IMR-90 (cell line): ENCODE data around the gene CIT. TPM values are rescaled to one million over a fixed set of nuclear protein-coding genes. Genes with fewer than 3 reads are reported as not detected.

Experiments
- ATAC-seq: fragments of 200-7000 bp; cut with Tn5 transposase; 2 replicates; pipeline ENCODE4 v1.9.1; 2020; ENCODE audit warnings: low read depth, mild to moderate bottlenecking, moderate library complexity
- BruUV-seq: library from RNA; stranded (reverse); fragments of 400-500 nt; replicated peaks from 2 replicates; lab custom pipeline; 2021; lab: Mats Ljungman, UMichigan
- CTCF ChIA-PET: fragments of 300-600 bp; formaldehyde crosslinking; extraction: SDS; loops from one replicate; lab custom pipeline; 2021; ENCODE audit warnings: antibody characterized with exemption; lab: Yijun Ruan, JAX
- POLR2A ChIA-PET: fragments of 300-600 bp; sonication (Branson Sonifier 250); formaldehyde crosslinking; loops from one replicate; lab custom pipeline; 2022; ENCODE audit warnings: antibody characterized with exemption; ENCODE audit not compliant: unreplicated experiment; lab: Charles Lee
- DNase-seq: peaks from one replicate; pipeline ENCODE4 v3.0.0; 2013
- H2AFZ ChIP-seq: replicated peaks from 2 replicates; pipeline ENCODE3; 2013; ENCODE audit warnings: low read length, mild to moderate bottlenecking; ENCODE audit not compliant: poor library complexity
- H2AK5ac ChIP-seq: 2 replicates; pipeline ENCODE4 v1.6.1; 2013; ENCODE audit warnings: low read depth, low read length, inconsistent platforms
- H2AK9ac ChIP-seq: replicated peaks from 2 replicates; pipeline ENCODE3; 2013; ENCODE audit warnings: mild to moderate bottlenecking, low read depth, low read length, moderate library complexity; ENCODE audit not compliant: poor library complexity
- H2BK120ac ChIP-seq: 2 replicates; pipeline ENCODE4 v1.6.1; 2013; ENCODE audit warnings: low read depth, low read length, inconsistent platforms
- H2BK15ac ChIP-seq: 3 replicates; pipeline ENCODE4 v1.6.1; 2013; ENCODE audit warnings: low read depth, low read length, inconsistent platforms
- H2BK20ac ChIP-seq: 2 replicates; pipeline ENCODE4 v1.6.1; 2013; ENCODE audit warnings: low read depth, mild to moderate bottlenecking, inconsistent platforms, low read length, moderate library complexity
- H2BK5ac ChIP-seq: 2 replicates; pipeline ENCODE4 v1.6.1; 2013; ENCODE audit warnings: mild to moderate bottlenecking, low read depth, low read length, inconsistent platforms; ENCODE audit not compliant: poor library complexity, severe bottlenecking
- H3K14ac ChIP-seq: replicated peaks from 2 replicates; pipeline ENCODE4 v1.6.1; 2013; ENCODE audit warnings: low read depth, low read length, inconsistent platforms
- H3K18ac ChIP-seq: 2 replicates; pipeline ENCODE4 v1.6.1; 2013; ENCODE audit warnings: low read depth, low read length, control low read depth
- H3K23ac ChIP-seq: 2 replicates; pipeline ENCODE4 v1.6.1; 2013; ENCODE audit warnings: low read depth, low read length, inconsistent platforms
- H3K27ac ChIP-seq: 2 replicates; pipeline ENCODE4 v1.5.1; 2013; ENCODE audit warnings: mild to moderate bottlenecking, control low read depth, low read length; ENCODE audit not compliant: insufficient read depth
- H3K27me3 ChIP-seq: 2 replicates; pipeline ENCODE4 v1.6.1; 2013; ENCODE audit warnings: low read length; ENCODE audit not compliant: control insufficient read depth, insufficient read depth
- H3K36me3 ChIP-seq: 2 replicates; pipeline ENCODE4 v1.6.1; 2013; ENCODE audit warnings: low read length, mixed read lengths; ENCODE audit not compliant: control insufficient read depth, insufficient read depth
- H3K4ac ChIP-seq: 2 replicates; pipeline ENCODE4 v1.6.1; 2013; ENCODE audit warnings: low read depth, low read length, inconsistent platforms
- H3K4me1 ChIP-seq: 2 replicates; pipeline ENCODE4 v1.6.1; 2013; ENCODE audit warnings: low read length, mixed read lengths; ENCODE audit not compliant: control insufficient read depth, insufficient read depth
- H3K4me2 ChIP-seq: 2 replicates; pipeline ENCODE4 v1.6.1; 2013; ENCODE audit warnings: low read depth, mild to moderate bottlenecking, control low read depth, low read length, moderate library complexity
- H3K4me3 ChIP-seq: 2 replicates; pipeline ENCODE4 v1.5.1; 2013; ENCODE audit warnings: low read depth, mild to moderate bottlenecking, control low read depth, low read length, moderate library complexity; ENCODE audit not compliant: insufficient read depth
- H3K56ac ChIP-seq: 2 replicates; pipeline ENCODE4 v1.6.1; 2013; ENCODE audit warnings: low read length, inconsistent platforms; ENCODE audit not compliant: insufficient read depth; ENCODE audit errors: extremely low read depth
- H3K79me1 ChIP-seq, 2 experiments: 2 replicates each; pipeline ENCODE4 v1.6.1; 2013; ENCODE audit warnings: low read length in 2 of 2, inconsistent platforms in 1 of 2, low read depth in 1 of 2
- H3K9ac ChIP-seq: 2 replicates; pipeline ENCODE4 v1.6.1; 2013; ENCODE audit warnings: low read depth, low read length, control low read depth
- H3K9me1 ChIP-seq: 2 replicates; pipeline ENCODE4 v1.6.1; 2013; ENCODE audit warnings: low read length, inconsistent platforms; ENCODE audit not compliant: insufficient read depth
- H3K9me3 ChIP-seq: 2 replicates; pipeline ENCODE4 v1.6.1; 2013; ENCODE audit warnings: low read length; ENCODE audit not compliant: control insufficient read depth, insufficient read depth
- H4K20me1 ChIP-seq: 2 replicates; pipeline ENCODE4 v1.6.1; 2013; ENCODE audit warnings: low read length, inconsistent platforms; ENCODE audit not compliant: insufficient read depth
- H4K5ac ChIP-seq: 2 replicates; pipeline ENCODE4 v1.6.1; 2013; ENCODE audit warnings: mild to moderate bottlenecking, low read depth, low read length, control low read depth
- H4K8ac ChIP-seq, 2 experiments: 2 replicates each; pipeline ENCODE4 v1.6.1; 2013; ENCODE audit warnings: low read depth in 2 of 2, low read length in 2 of 2, control low read depth in 1 of 2, inconsistent platforms in 1 of 2
- H4K91ac ChIP-seq: 2 replicates; pipeline ENCODE4 v1.6.1; 2013; ENCODE audit warnings: low read depth, low read length, inconsistent platforms; ENCODE audit not compliant: insufficient read depth
- BHLHE40 ChIP-seq: fragments of 150-350 bp; IDR thresholded peaks from 2 replicates; pipeline ENCODE4 v1.6.1; 2016; ENCODE audit warnings: mild to moderate bottlenecking, low read depth, low read length
- CEBPB ChIP-seq: IDR thresholded peaks from 2 replicates; pipeline ENCODE4 v1.6.1; 2012; ENCODE audit warnings: low read depth, low read length, improper control_type of control experiment
- CHD1 ChIP-seq: IDR thresholded peaks from 2 replicates; pipeline ENCODE4 v1.6.1; 2012; ENCODE audit warnings: low read depth, low read length, improper control_type of control experiment
- CTCF ChIP-seq: conservative IDR thresholded peaks from 2 replicates; pipeline ENCODE4 v1.5.1; 2012; ENCODE audit warnings: mild to moderate bottlenecking, low read depth, low read length, improper control_type of control experiment
- ELK1 ChIP-seq: fragments of 150-350 bp; IDR thresholded peaks from 2 replicates; pipeline ENCODE4 v1.6.1; 2016; ENCODE audit warnings: low read depth, mild to moderate bottlenecking, low read length, moderate library complexity, borderline replicate concordance
- FOS ChIP-seq: fragments of 150-350 bp; IDR thresholded peaks from 2 replicates; pipeline ENCODE4 v1.6.1; 2016; ENCODE audit warnings: low read depth, low read length
- MAZ ChIP-seq: IDR thresholded peaks from 2 replicates; pipeline ENCODE4 v1.6.1; 2012; ENCODE audit warnings: low read depth, mild to moderate bottlenecking, low read length, improper control_type of control experiment, moderate library complexity, borderline replicate concordance
- MXI1 ChIP-seq: IDR thresholded peaks from 2 replicates; pipeline ENCODE4 v1.6.1; 2012; ENCODE audit warnings: low read depth, mild to moderate bottlenecking, low read length, moderate library complexity, borderline replicate concordance
- NFE2L2 ChIP-seq: fragments of 150-350 bp; IDR thresholded peaks from 2 replicates; pipeline ENCODE4 v1.6.1; 2016; ENCODE audit warnings: low read depth, mild to moderate bottlenecking, low read length
- RFX5 ChIP-seq: IDR thresholded peaks from 2 replicates; pipeline ENCODE4 v1.8.0; 2012; ENCODE audit warnings: low read depth, mild to moderate bottlenecking, low read length, moderate library complexity
- SMC3 ChIP-seq: fragments of 150-350 bp; IDR thresholded peaks from 2 replicates; pipeline ENCODE4 v1.6.1; 2016; ENCODE audit warnings: low read depth, mild to moderate bottlenecking, antibody characterized with exemption, low read length, moderate library complexity
- WGBS, 2 experiments: methylation state at CpG; one replicate each; pipeline versions ENCODE4 v1.1.5 to v1.1.7; 2013; ENCODE audit warnings: missing lambda C conversion rate in 2 of 2; ENCODE audit not compliant: insufficient read length in 1 of 2; ENCODE audit errors: extremely low coverage in 2 of 2; 5-methylcytosine and 5-hydroxymethylcytosine counted together
- dilution Hi-C: fragments of 300-500 bp; cut with HindIII; formaldehyde crosslinking; loops from one replicate; pipeline ENCODE4 v1.14.3; 2018; ENCODE audit warnings: low sequenced_read_pairs; ENCODE audit not compliant: unreplicated experiment
- in situ Hi-C: fragments of 300-500 bp; cut with MboI; formaldehyde crosslinking; loops from 3 replicates; pipeline ENCODE4 v1.14.3; 2019; ENCODE audit warnings: low sequenced_read_pairs, inconsistent platforms, mixed read lengths
- intact Hi-C: fragments of 100-400 bp; cut with micrococcal nuclease; formaldehyde crosslinking; loops from 2 replicates; pipeline ENCODE4 v1.10.0; 2022
- polyA plus RNA-seq, 3 experiments: library from polyadenylated mRNA; depleted of rRNA; stranded (reverse); fragments of >200 nt; gene quantifications; 2 replicates each; pipeline ENCODE4 v1.2.3, GENCODE V29; 2012; ENCODE audit warnings: low replicate concordance in 1 of 3
- total RNA-seq: library from RNA; depleted of rRNA; stranded (reverse); fragments of >200 nt; gene quantifications from 2 replicates; pipeline ENCODE4 v1.2.3, GENCODE V29; 2012

CIT gene
- total and polyA plus RNA-seq, 2 of the 4 experiments (the other 2 are of a cell fraction), result 13.1 to 21.0 TPM

- Histone ChIP-seq H3K4ac (no peak overlapping the region), H3K9ac (no peak overlapping the region), H2BK120ac (no peak overlapping the region), H4K8ac (no peak overlapping the region), H2BK20ac (no peak overlapping the region), H2AFZ (no peak overlapping the region), H4K91ac (no peak overlapping the region), H2AK9ac (peak overlapping the region; percentile 63), H3K56ac (no peak overlapping the region), H3K27me3 (no peaks in the 10 kb centered on the region), H3K4me1 (no peaks in the 10 kb centered on the region), H4K20me1 (no peaks in the 10 kb centered on the region), H3K18ac (no peak overlapping the region), H3K9me3 (no peaks in the 10 kb centered on the region), H3K4me2 (no peak overlapping the region), H3K14ac (no peak overlapping the region), H3K79me1 (peaks cover 26% of the 10 kb centered on the region in 2 experiments), H2AK5ac (no peak overlapping the region), H3K27ac (no peak overlapping the region), H4K5ac (no peak overlapping the region), H3K4me3 (no peak overlapping the region), H3K23ac (no peak overlapping the region), H3K9me1 (no peaks in the 10 kb centered on the region), H2BK5ac (no peak overlapping the region), H2BK15ac (no peak overlapping the region), H3K36me3 (peaks cover 2% of the 10 kb centered on the region; the same call in 1 of the 2 replicates)
- no peak for TF ChIP-seq SMC3
- TF ChIP-seq BHLHE40, result no peak
- no peak for TF ChIP-seq MXI1
- no peak for TF ChIP-seq CHD1
- no peak for TF ChIP-seq CEBPB
- no peak for TF ChIP-seq NFE2L2
- TF ChIP-seq MAZ, result no peak
- no peak for TF ChIP-seq FOS
- no peak for TF ChIP-seq CTCF
- TF ChIP-seq ELK1, result no peak
- TF ChIP-seq RFX5, result no peak
- intact Hi-C loops (no loop called here), in situ Hi-C loops (no loop called here), dilution Hi-C loops (no loop called here)
- BruUV-seq, result no TSS peak
- DNase-seq, result no peak
- ATAC-seq, result no peak
- POLR2A ChIA-PET, result no interaction called here
- no CpG with 5 or more reads among the region's 6 CpGs for WGBS, 2 experiments
- CTCF ChIA-PET, result no interaction called here
Measured at GRCh38 chr12:119859241-119859640, 17.9 kb downstream of the CIT start.
